A549 treated with Mapracorat at 1 μM for 4 hours (cell line): ENCODE data around the gene ELL2. TPM values are rescaled to one million over a fixed set of nuclear protein-coding genes. Genes with fewer than 3 reads are reported as not detected.

ENCODE experiments used
- total RNA-seq: library from RNA; stranded (reverse); fragments of 200-300 nt; extraction: Qiagen RNA extraction; gene quantifications from 5 replicates; pipeline ENCODE4 v1.2.3, GENCODE V29; 2022

ELL2 gene
- total RNA-seq = 24.4 to 39.0 TPM (median 32.7 TPM) in 5 replicates

DNA sequence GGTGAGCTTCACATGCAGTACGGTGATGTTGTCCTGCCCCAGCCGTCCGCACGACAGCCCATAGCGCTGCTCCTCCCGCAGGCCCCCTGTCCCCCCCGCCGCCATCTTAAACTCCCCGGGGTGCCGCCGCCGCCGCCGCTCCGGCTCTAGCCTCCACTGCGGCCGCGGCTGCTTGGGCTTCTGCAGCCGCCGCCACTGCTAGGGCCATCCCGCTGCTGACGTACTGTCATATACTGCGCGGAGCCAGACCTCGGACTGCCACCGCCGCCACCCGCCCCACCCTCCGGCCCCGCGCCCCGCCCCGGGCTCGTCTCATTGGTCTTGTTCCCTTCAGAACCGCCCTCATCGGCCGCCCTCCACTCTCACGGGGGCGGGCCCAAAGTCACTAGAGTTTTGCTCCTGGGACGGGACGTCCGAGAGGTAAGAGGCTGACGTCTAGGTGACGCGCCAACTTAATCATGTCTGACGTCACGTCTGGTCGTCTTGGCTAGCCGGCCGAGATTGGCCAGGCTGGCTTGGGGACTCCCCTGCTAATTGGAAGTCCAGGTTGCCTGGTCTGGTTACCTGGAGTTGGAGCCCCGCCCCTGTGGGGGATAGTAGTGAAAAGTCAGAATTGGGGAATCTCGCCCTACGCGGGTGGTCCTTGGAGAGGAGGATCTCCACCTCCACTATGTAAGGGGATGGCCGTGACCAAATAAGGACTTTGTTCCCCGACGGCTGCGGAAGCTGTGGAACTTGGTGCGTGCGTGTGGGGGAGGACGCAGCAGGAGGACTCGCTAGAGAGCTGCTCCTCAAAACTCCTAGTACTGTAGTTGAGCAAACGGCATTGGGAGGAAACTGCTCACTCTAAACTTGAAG lies at the start of gene ELL2:
Gene ELL2, minus strand, starts transcription at position 235 of the 858 bp plus-strand sequence. Its CDS starts 130 bp downstream, at position 105.

Other genes with a start within 250 kb of the ELL2 start
- gene RHOBTB3, start 230.5 kb downstream of the ELL2 start, total RNA-seq = 7.6 to 13.2 TPM (median 9.9 TPM) in 5 replicates
- gene GLRX, start 139.1 kb downstream of the ELL2 start, total RNA-seq = 74.3 to 132 TPM (median 76.5 TPM) in 5 replicates